Measurements from ENCODE around the gene RNLS. TPM values are rescaled to one million over a fixed set of nuclear protein-coding genes. Genes with fewer than 3 reads are reported as not detected.

The RNLS gene
- total and polyA plus RNA-seq, 2 of the 8 experiments (the other 6 are each of a cell fraction or from before 2014, with no cell fraction given) = 7.5 to 12.7 TPM

GRCh38 chr10:88330174-88330573 lies 252.9 kb downstream of the RNLS start (continued):
- TF ChIP-seq CHD7 (IDR thresholded peaks at IDR 0.05; ENCODE audit: insufficient replicate concordance, low read length) = no peak
- no peak for TF ChIP-seq HDAC2 (IDR thresholded peaks at IDR 0.05; ENCODE audit: borderline replicate concordance in 1 of 2, low read depth in 2 of 2, low read length in 2 of 2)
- TF ChIP-seq SAP30 (IDR thresholded peaks at IDR 0.05; ENCODE audit: insufficient read depth, insufficient replicate concordance, low read length) = no peak
- no peak for TF ChIP-seq GABPA (IDR thresholded peaks at IDR 0.05; ENCODE audit: borderline replicate concordance, insufficient read depth, low read length)
- TF ChIP-seq CTBP2 (IDR thresholded peaks at IDR 0.05; ENCODE audit: borderline replicate concordance, insufficient read depth, insufficient read length, low read length) = no peak
- no peak for TF ChIP-seq POLR2A (IDR thresholded peaks at IDR 0.05; ENCODE audit: control extremely low read depth in 1 of 2, low read depth in 2 of 2, low read length in 2 of 2)
- TF ChIP-seq BCL11A (IDR thresholded peaks at IDR 0.05; ENCODE audit: low read depth in 2 of 2, low read length in 2 of 2) = no peak
- no peak for TF ChIP-seq BACH1 (IDR thresholded peaks at IDR 0.05; ENCODE audit: low read length)
- TF ChIP-seq KDM4A (IDR thresholded peaks at IDR 0.05; ENCODE audit: low read depth, low read length, severe bottlenecking) = no peak
- TF ChIP-seq CHD1 (IDR thresholded peaks at IDR 0.05; ENCODE audit: low read depth, low read length) = no peak
